Smooth muscle cell (in vitro differentiated cells): ENCODE data around the gene LBH. TPM values are rescaled to one million over a fixed set of nuclear protein-coding genes. Genes with fewer than 3 reads are reported as not detected.

Experiments used
- DNase-seq: peaks from one replicate; lab custom pipeline; 2025; ENCODE audit not compliant: unreplicated experiment; lab: John Stamatoyannopoulos, UW
- H2AFZ ChIP-seq: fragments of 200-600 bp; sonication (generic); 2 replicates; pipeline ENCODE4 v1.6.0; 2016; ENCODE audit warnings: antibody characterized with exemption, low read depth, mild to moderate bottlenecking
- H3F3A ChIP-seq: fragments of 200-600 bp; sonication (generic); 2 replicates; pipeline ENCODE4 v1.6.0; 2017; ENCODE audit warnings: antibody characterized with exemption, low read depth
- H3K27ac ChIP-seq: fragments of 200-600 bp; sonication (generic); 2 replicates; pipeline ENCODE4 v1.5.1; 2016; ENCODE audit warnings: low read depth, mild to moderate bottlenecking
- H3K27me3 ChIP-seq: fragments of 200-600 bp; sonication (generic); 2 replicates; pipeline ENCODE4 v1.6.1; 2016; ENCODE audit warnings: low read depth, mild to moderate bottlenecking
- H3K36me3 ChIP-seq: fragments of 200-600 bp; sonication (generic); 2 replicates; pipeline ENCODE4 v1.5.1; 2016; ENCODE audit warnings: low read depth
- H3K4me1 ChIP-seq: fragments of 200-600 bp; sonication (generic); 2 replicates; pipeline ENCODE4 v1.5.1; 2016; ENCODE audit warnings: low read depth
- H3K4me2 ChIP-seq: fragments of 200-600 bp; sonication (generic); 2 replicates; pipeline ENCODE4 v1.6.0; 2016; ENCODE audit warnings: mild to moderate bottlenecking
- H3K4me3 ChIP-seq: fragments of 200-600 bp; sonication (generic); 2 replicates; pipeline ENCODE4 v1.5.1; 2016; ENCODE audit warnings: mild to moderate bottlenecking
- H3K79me2 ChIP-seq: fragments of 200-600 bp; sonication (generic); 2 replicates; pipeline ENCODE4 v1.6.0; 2016; ENCODE audit warnings: low read depth, mild to moderate bottlenecking
- H3K9ac ChIP-seq: fragments of 200-600 bp; sonication (generic); 2 replicates; pipeline ENCODE4 v1.6.0; 2016; ENCODE audit warnings: low read depth
- H3K9me3 ChIP-seq: fragments of 200-600 bp; sonication (generic); replicated peaks from 2 replicates; pipeline ENCODE4 v1.5.1; 2016; ENCODE audit warnings: low read depth
- H4K20me1 ChIP-seq: fragments of 200-600 bp; sonication (generic); 2 replicates; pipeline ENCODE4 v1.6.0; 2016; ENCODE audit warnings: low read depth
- CTCF ChIP-seq: fragments of 200-600 bp; sonication (generic); IDR thresholded peaks from 2 replicates; pipeline ENCODE4 v1.5.1; 2017; ENCODE audit warnings: borderline replicate concordance, mild to moderate bottlenecking, antibody characterized with exemption; ENCODE audit not compliant: insufficient read depth, poor library complexity, severe bottlenecking
- WGBS: methylation state at CpG from one replicate; pipeline ENCODE4 v1.1.7; 2016; ENCODE audit warnings: low lambda C conversion rate; 5-methylcytosine and 5-hydroxymethylcytosine counted together
- polyA plus RNA-seq: library from polyadenylated mRNA; unstranded; fragments of >200 nt; fragmentation: Nextera tagmentation; extraction: Ambion mirVana; gene quantifications from 2 replicates; pipeline ENCODE4 v1.2.1, GENCODE V29; 2016
- total RNA-seq: library from RNA; depleted of rRNA; stranded (reverse); fragments of >200 nt; gene quantifications from 2 replicates; pipeline ENCODE4 v1.2.3, GENCODE V29; 2014

LBH gene
- total and polyA plus RNA-seq, 2 experiments from 2014 or later: 31.0 to 35.2 TPM

DNA sequence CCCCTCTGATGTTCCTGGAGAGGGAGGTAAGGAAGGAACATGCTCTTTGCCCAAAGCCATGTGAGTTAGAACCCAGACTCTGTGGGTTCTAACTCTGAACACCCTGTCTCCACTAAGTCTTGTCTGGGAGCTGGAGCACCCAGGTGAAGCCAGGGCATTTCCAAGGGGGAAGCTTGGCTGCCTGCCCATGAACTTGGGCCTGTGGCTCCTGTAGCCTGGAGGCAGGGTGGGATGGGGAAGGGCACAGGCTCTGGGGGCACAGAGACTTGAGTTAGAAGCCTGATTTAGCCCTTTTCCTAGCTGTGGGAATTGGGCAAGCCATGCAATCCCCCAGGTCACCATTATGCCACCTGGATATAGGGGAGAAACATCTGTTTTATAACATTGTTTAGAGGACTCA lies 65.2 kb downstream of the LBH start:
- Histone ChIP-seq H3K36me3 (no peaks in the 10 kb centered on the region), H3K9me3 (no peaks in the 10 kb centered on the region), H3K9ac (no peak overlapping the region), H4K20me1 (no peaks in the 10 kb centered on the region), H3K4me2 (no peak overlapping the region), H2AFZ (no peak overlapping the region), H3F3A (peaks cover 6% of the 10 kb centered on the region), H3K79me2 (no peaks in the 10 kb centered on the region), H3K27me3 (no peaks in the 10 kb centered on the region), H3K4me3 (no peak overlapping the region), H3K27ac (no peak overlapping the region), H3K4me1 (no peaks in the 10 kb centered on the region)
- no peak for TF ChIP-seq CTCF
- DNase-seq: no peak

GRCh38 chr2:30298302-30298701 lies 67.0 kb downstream of the LBH start:
- no peak overlapping the region for H3K4me2 ChIP-seq
- no peak overlapping the region for H2AFZ ChIP-seq
- no peaks in the 10 kb centered on the region for H3K9me3 ChIP-seq
- no peak overlapping the region for H3K9ac ChIP-seq
- H3K27ac ChIP-seq: no peak overlapping the region
- H3K36me3 ChIP-seq: no peaks in the 10 kb centered on the region
- no peak for DNase-seq
- H3K27me3 ChIP-seq: no peaks in the 10 kb centered on the region
- H3K4me3 ChIP-seq: no peak overlapping the region
- no peaks in the 10 kb centered on the region for H4K20me1 ChIP-seq
- 92% methylated on average over 6 of the region's 6 CpGs for WGBS
- TF ChIP-seq CTCF: no peak
- H3K4me1 ChIP-seq: no peaks in the 10 kb centered on the region
- no peaks in the 10 kb centered on the region for H3K79me2 ChIP-seq
- peaks cover 6% of the 10 kb centered on the region for H3F3A ChIP-seq

GRCh38 chr2:30300122-30300455 lies 68.8 kb downstream of the LBH start:
- H4K20me1 ChIP-seq: no peaks in the 10 kb centered on the region
- H3K4me2 ChIP-seq: no peak overlapping the region
- no peaks in the 10 kb centered on the region for H3K36me3 ChIP-seq
- H3K27ac ChIP-seq: no peak overlapping the region
- no peaks in the 10 kb centered on the region for H3K4me1 ChIP-seq
- H2AFZ ChIP-seq: no peak overlapping the region
- DNase-seq: no peak
- no peaks in the 10 kb centered on the region for H3K79me2 ChIP-seq
- H3K4me3 ChIP-seq: no peak overlapping the region
- 54% methylated on average over 3 of the region's 3 CpGs for WGBS
- no peaks in the 10 kb centered on the region for H3K9me3 ChIP-seq
- H3K27me3 ChIP-seq: no peaks in the 10 kb centered on the region
- TF ChIP-seq CTCF: no peak
- H3F3A ChIP-seq: no peaks in the 10 kb centered on the region
- H3K9ac ChIP-seq: no peak overlapping the region

- no peaks in the 10 kb centered on the region for H3K4me1 ChIP-seq
- no peaks in the 10 kb centered on the region for H3F3A ChIP-seq
- no peak for DNase-seq
- no peaks in the 10 kb centered on the region for H3K9me3 ChIP-seq
- H3K36me3 ChIP-seq: no peaks in the 10 kb centered on the region
- no peak overlapping the region for H3K4me2 ChIP-seq
- TF ChIP-seq CTCF: no peak
- 53% methylated on average over 6 of the region's 6 CpGs for WGBS
- H4K20me1 ChIP-seq: no peaks in the 10 kb centered on the region
- H3K4me3 ChIP-seq: no peak overlapping the region
- no peak overlapping the region for H3K9ac ChIP-seq
- H3K79me2 ChIP-seq: no peaks in the 10 kb centered on the region
- H3K27ac ChIP-seq: no peak overlapping the region
- H2AFZ ChIP-seq: no peak overlapping the region
- no peaks in the 10 kb centered on the region for H3K27me3 ChIP-seq
These were observed 69.3 kb downstream of the LBH start for GRCh38 chr2:30300456-30301221.
